Trophoblast cell (in vitro differentiated cells and primary cell): ENCODE measurements around the gene ASTN1.
"Not testable (repeated sequence)": the region's sequence is repeated elsewhere in the genome, so short reads cannot be mapped to it uniquely, and the experiment has no call there.

Source experiments
- DNase-seq, 2 donors: peaks; one replicate each; pipeline ENCODE4 v3.0.0-alpha.2; 2016
- H2AFZ ChIP-seq: 2 replicates; pipeline ENCODE4 v1.6.1; 2013; ENCODE audit warnings: low read length, moderate library complexity, mild to moderate bottlenecking; ENCODE audit not compliant: insufficient read depth, poor library complexity
- H2AK5ac ChIP-seq: 2 replicates; pipeline ENCODE4 v1.6.1; 2013; ENCODE audit warnings: mild to moderate bottlenecking, low read length
- H2BK120ac ChIP-seq: 2 replicates; pipeline ENCODE4 v1.6.1; 2013; ENCODE audit warnings: low read length, mild to moderate bottlenecking, moderate library complexity; ENCODE audit not compliant: insufficient read depth, poor library complexity
- H2BK12ac ChIP-seq: 2 replicates; pipeline ENCODE4 v1.6.1; 2013; ENCODE audit warnings: mild to moderate bottlenecking, low read length, moderate library complexity
- H2BK5ac ChIP-seq: 2 replicates; pipeline ENCODE4 v1.6.1; 2013; ENCODE audit warnings: low read length, low read depth, moderate library complexity, mild to moderate bottlenecking; ENCODE audit not compliant: poor library complexity
- H3K14ac ChIP-seq: 2 replicates; pipeline ENCODE4 v1.6.1; 2013; ENCODE audit warnings: mild to moderate bottlenecking, low read length
- H3K18ac ChIP-seq: 2 replicates; pipeline ENCODE4 v1.6.1; 2013; ENCODE audit warnings: mild to moderate bottlenecking, low read length
- H3K23ac ChIP-seq: 2 replicates; pipeline ENCODE4 v1.6.1; 2013; ENCODE audit warnings: low read length
- H3K27ac ChIP-seq: 2 replicates; pipeline ENCODE4 v1.5.1; 2013; ENCODE audit warnings: low read depth, mild to moderate bottlenecking, inconsistent platforms, low read length, moderate library complexity
- H3K27me3 ChIP-seq: 2 replicates; pipeline ENCODE4 v1.6.1; 2013; ENCODE audit warnings: inconsistent platforms, mild to moderate bottlenecking, low read length, moderate library complexity; ENCODE audit not compliant: insufficient read depth
- H3K36me3 ChIP-seq, 2 experiments: 1 replicate in 1 of 2; 2 replicates in 1 of 2; pipeline ENCODE4 v1.6.1; 2013; ENCODE audit warnings: low read length in 2 of 2, mild to moderate bottlenecking in 2 of 2, moderate library complexity in 1 of 2; ENCODE audit not compliant: insufficient read depth in 2 of 2, control insufficient read depth in 1 of 2
- H3K4ac ChIP-seq: 2 replicates; pipeline ENCODE4 v1.6.1; 2013; ENCODE audit warnings: low read depth, mild to moderate bottlenecking, low read length, moderate library complexity
- H3K4me1 ChIP-seq, 2 experiments: 1 replicate in 1 of 2; 2 replicates in 1 of 2; pipeline ENCODE4 v1.6.1; 2013; ENCODE audit warnings: low read length in 2 of 2, mild to moderate bottlenecking in 2 of 2, moderate library complexity in 1 of 2; ENCODE audit not compliant: insufficient read depth in 2 of 2, control insufficient read depth in 1 of 2
- H3K4me2 ChIP-seq: 2 replicates; pipeline ENCODE4 v1.6.1; 2013; ENCODE audit warnings: inconsistent platforms, mild to moderate bottlenecking, low read length, moderate library complexity
- H3K4me3 ChIP-seq: 2 replicates; pipeline ENCODE4 v1.5.1; 2013; ENCODE audit warnings: mild to moderate bottlenecking, low read depth, low read length, inconsistent platforms
- H3K79me1 ChIP-seq: one replicate; pipeline ENCODE4 v1.6.1; 2013; ENCODE audit warnings: low read length
- H3K79me2 ChIP-seq: 2 replicates; pipeline ENCODE4 v1.6.1; 2013; ENCODE audit warnings: low read length, mild to moderate bottlenecking; ENCODE audit not compliant: control insufficient read depth, insufficient read depth, poor library complexity
- H3K9ac ChIP-seq: 2 replicates; pipeline ENCODE4 v1.6.1; 2013; ENCODE audit warnings: mild to moderate bottlenecking, low read length
- H3K9me3 ChIP-seq: 2 replicates; pipeline ENCODE4 v1.6.1; 2013; ENCODE audit warnings: low read depth, mild to moderate bottlenecking, control low read depth, inconsistent platforms, low read length; ENCODE audit not compliant: insufficient read depth
- H4K12ac ChIP-seq: 2 replicates; pipeline ENCODE4 v1.6.1; 2013; ENCODE audit warnings: low read depth, mild to moderate bottlenecking, low read length, moderate library complexity
- H4K8ac ChIP-seq: 2 replicates; pipeline ENCODE4 v1.6.1; 2013; ENCODE audit warnings: low read depth, mild to moderate bottlenecking, low read length, moderate library complexity
- H4K91ac ChIP-seq: one replicate; pipeline ENCODE4 v1.6.1; 2013; ENCODE audit warnings: low read depth, mild to moderate bottlenecking, low read length, moderate library complexity
- WGBS: extraction: QIAGEN DNeasy Blood & Tissue Kit; methylation state at CpG from one replicate; pipeline ENCODE4 v1.1.7; 2013; ENCODE audit warnings: missing lambda C conversion rate; ENCODE audit not compliant: insufficient read length, insufficient coverage; ENCODE audit errors: extremely low coverage; 5-methylcytosine and 5-hydroxymethylcytosine counted together

ASTN1 gene

GRCh38 chr1:177080564-177080963 is 83.9 kb downstream of the ASTN1 start:
- Histone ChIP-seq H3K36me3 (no peaks in the 10 kb centered on the region), H4K91ac (no peak overlapping the region), H3K9ac (no peak overlapping the region), H3K4me3 (no peak overlapping the region), H3K23ac (no peak overlapping the region), H4K8ac (no peak overlapping the region), H4K12ac (no peak overlapping the region), H3K14ac (no peak overlapping the region), H3K18ac (no peak overlapping the region), H2AFZ (no peak overlapping the region), H3K79me2 (no peaks in the 10 kb centered on the region), H2BK12ac (no peak overlapping the region), H3K4me1 (no peaks in the 10 kb centered on the region), H2BK120ac (no peak overlapping the region), H3K79me1 (no peaks in the 10 kb centered on the region), H3K27me3 (no peaks in the 10 kb centered on the region), H3K27ac (no peak overlapping the region), H2AK5ac (no peak overlapping the region), H3K9me3 (no peaks in the 10 kb centered on the region), H2BK5ac (no peak overlapping the region), H3K4ac (no peak overlapping the region), H3K4me2 (no peak overlapping the region)
- DNase-seq: no peak
- WGBS: no CpG with 5 or more reads among the region's 4 CpGs

GRCh38 chr1:177077734-177078499 is 86.6 kb downstream of the ASTN1 start:
- WGBS: no CpG with 5 or more reads among the region's 4 CpGs
- H3K79me1 ChIP-seq: no peaks in the 10 kb centered on the region

GRCh38 chr1:177077006-177077405 is 87.5 kb downstream of the ASTN1 start:
- no peaks in the 10 kb centered on the region for H3K4me1 ChIP-seq
- H3K23ac ChIP-seq: no peak overlapping the region
- H2BK12ac ChIP-seq: no peak overlapping the region
- no peak overlapping the region for H3K14ac ChIP-seq
- no peak overlapping the region for H3K4ac ChIP-seq
- no peak overlapping the region for H3K9ac ChIP-seq
- no peak overlapping the region for H2AK5ac ChIP-seq
- H2AFZ ChIP-seq: no peak overlapping the region
- no peaks in the 10 kb centered on the region for H3K9me3 ChIP-seq
- no peaks in the 10 kb centered on the region for H3K79me1 ChIP-seq
- no CpG with 5 or more reads among the region's 8 CpGs for WGBS
- no peak overlapping the region for H3K4me2 ChIP-seq
- no peak overlapping the region for H3K18ac ChIP-seq
- no peak overlapping the region for H3K27ac ChIP-seq
- H3K79me2 ChIP-seq: no peaks in the 10 kb centered on the region
- H4K12ac ChIP-seq: no peak overlapping the region
- no peak overlapping the region for H2BK5ac ChIP-seq
- no peaks in the 10 kb centered on the region for H3K36me3 ChIP-seq
- no peak overlapping the region for H2BK120ac ChIP-seq
- no peak for DNase-seq
- no peak overlapping the region for H3K4me3 ChIP-seq
- no peaks in the 10 kb centered on the region for H3K27me3 ChIP-seq
- no peak overlapping the region for H4K91ac ChIP-seq
- H4K8ac ChIP-seq: no peak overlapping the region

More at GRCh38 chr1:177077734-177078499, 86.6 kb downstream of the ASTN1 start:
- no peak overlapping the region for H3K4ac ChIP-seq
- H4K91ac ChIP-seq: no peak overlapping the region
- H3K36me3 ChIP-seq: no peaks in the 10 kb centered on the region
- no peak overlapping the region for H3K4me3 ChIP-seq
- no peak overlapping the region for H4K8ac ChIP-seq
- H2AFZ ChIP-seq: no peak overlapping the region
- H3K79me2 ChIP-seq: no peaks in the 10 kb centered on the region
- H3K27ac ChIP-seq: no peak overlapping the region
- H3K9ac ChIP-seq: no peak overlapping the region
- no peak overlapping the region for H3K14ac ChIP-seq
- DNase-seq: no peak
- H4K12ac ChIP-seq: no peak overlapping the region
- no peaks in the 10 kb centered on the region for H3K4me1 ChIP-seq
- H2BK5ac ChIP-seq: no peak overlapping the region
- no peak overlapping the region for H3K23ac ChIP-seq
- no peak overlapping the region for H3K4me2 ChIP-seq
- H3K9me3 ChIP-seq: no peaks in the 10 kb centered on the region
- no peak overlapping the region for H2BK120ac ChIP-seq
- H2AK5ac ChIP-seq: no peak overlapping the region
- H3K18ac ChIP-seq: no peak overlapping the region
- H2BK12ac ChIP-seq: no peak overlapping the region
- no peaks in the 10 kb centered on the region for H3K27me3 ChIP-seq

- H2AK5ac ChIP-seq, H3K18ac ChIP-seq, H3K9ac ChIP-seq, H2BK5ac ChIP-seq, H3K36me3 ChIP-seq, H3K79me2 ChIP-seq, H2BK120ac ChIP-seq, H3K79me1 ChIP-seq, H4K12ac ChIP-seq, H3K9me3 ChIP-seq, H2BK12ac ChIP-seq, H3K4me2 ChIP-seq, H3K27me3 ChIP-seq, DNase-seq, H3K4ac ChIP-seq, H4K91ac ChIP-seq, H3K4me1 ChIP-seq, H3K4me3 ChIP-seq, H3K27ac ChIP-seq, H3K23ac ChIP-seq, H2AFZ ChIP-seq, H4K8ac ChIP-seq, H3K14ac ChIP-seq: not testable (repeated sequence)
- no CpG with 5 or more reads among the region's 3 CpGs for WGBS
These were observed 89.7 kb downstream of the ASTN1 start for GRCh38 chr1:177074811-177075210.
